ENCODE measurements around the gene SYP.

DNA sequence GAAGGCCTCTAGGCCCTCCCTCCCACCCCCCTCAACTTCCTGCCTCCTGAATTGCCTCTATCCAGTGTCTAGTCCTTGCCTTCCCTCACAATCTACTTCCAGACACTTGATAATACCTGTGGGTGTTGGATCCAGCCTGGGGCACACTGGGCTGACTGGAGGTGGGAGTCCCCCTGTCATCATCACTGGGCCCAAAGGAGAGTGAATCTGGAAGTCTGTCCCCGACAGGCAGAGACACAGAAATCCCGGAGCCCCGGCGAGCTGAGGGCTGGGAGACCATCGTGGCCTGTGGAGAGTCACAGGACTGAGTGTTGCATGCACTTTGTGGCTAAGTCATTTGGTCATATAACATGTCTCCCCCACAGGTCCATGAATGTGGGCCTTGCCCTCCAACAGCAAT lies 8.4 kb upstream of the SYP start:
- no peak for TF ChIP-seq POLR2A (IDR thresholded peaks at IDR 0.05; ENCODE audit: low read depth, low read length)
- TF ChIP-seq TAF1 (IDR thresholded peaks at IDR 0.05; ENCODE audit: low read depth, low read length): no peak
- TF ChIP-seq PAX5 (IDR thresholded peaks at IDR 0.05; ENCODE audit: insufficient read depth, low read length, severe bottlenecking): no peak
- no peak for TF ChIP-seq POLR2AphosphoS5 (IDR thresholded peaks at IDR 0.05; ENCODE audit: low read depth, low read length)
- no peak for TF ChIP-seq POU2F2 (IDR thresholded peaks at IDR 0.05; ENCODE audit: low read depth, low read length)
- TF ChIP-seq SPI1 (IDR thresholded peaks at IDR 0.05; ENCODE audit: low read depth, low read length): no peak
